Panc1 (cell line): Measurements from ENCODE around the gene PRKCQ. TPM values are rescaled to one million over a fixed set of nuclear protein-coding genes. Genes with fewer than 3 reads are reported as not detected.

Source experiments
- ATAC-seq: fragments of 200-7000 bp; cut with Tn5 transposase; 2 replicates; pipeline ENCODE4 v1.9.1; 2020; ENCODE audit warnings: mild to moderate bottlenecking, moderate library complexity
- BruUV-seq: library from RNA; stranded (reverse); fragments of 400-500 nt; replicated peaks from 2 replicates; lab custom pipeline; 2021; lab: Mats Ljungman, UMichigan
- CTCF ChIA-PET: fragments of 300-600 bp; sonication (Branson Sonifier 250); formaldehyde crosslinking; loops from one replicate; lab custom pipeline; 2022; ENCODE audit warnings: antibody characterized with exemption; lab: Charles Lee
- POLR2A ChIA-PET: fragments of 300-600 bp; sonication (Branson Sonifier 250); formaldehyde crosslinking; loops from one replicate; lab custom pipeline; 2022; ENCODE audit warnings: antibody characterized with exemption; lab: Charles Lee
- DNase-seq: peaks from one replicate; pipeline ENCODE4 v3.0.0-alpha.2; 2010; ENCODE audit warnings: low read depth, low spot score
- H3K27ac ChIP-seq: 2 replicates; pipeline ENCODE4 v1.5.1; 2011; ENCODE audit warnings: mild to moderate bottlenecking, low read length, inconsistent platforms
- H3K27me3 ChIP-seq: fragments of 200-500 bp; sonication (Bioruptor generic); 2 replicates; pipeline ENCODE4 v1.6.0; 2014; ENCODE audit warnings: low read length, inconsistent platforms; ENCODE audit not compliant: control insufficient read depth, insufficient read depth
- H3K36me3 ChIP-seq: fragments of 200-500 bp; sonication (Bioruptor generic); 2 replicates; pipeline ENCODE4 v1.5.1; 2014; ENCODE audit warnings: inconsistent platforms, mild to moderate bottlenecking, low read length, moderate library complexity; ENCODE audit not compliant: control insufficient read depth, insufficient read depth
- H3K4me1 ChIP-seq: 2 replicates; pipeline ENCODE4 v1.5.1; 2011; ENCODE audit warnings: inconsistent platforms, mild to moderate bottlenecking, low read length, moderate library complexity; ENCODE audit not compliant: control insufficient read depth, insufficient read depth
- H3K4me3 ChIP-seq, 2 experiments: 2 replicates each; pipeline ENCODE4 v1.5.1; 2011 to 2012; ENCODE audit warnings: low read depth in 2 of 2, low read length in 2 of 2, mild to moderate bottlenecking in 2 of 2, inconsistent platforms in 1 of 2, moderate library complexity in 1 of 2
- H3K9me3 ChIP-seq: fragments of 200-500 bp; sonication (Bioruptor generic); 2 replicates; pipeline ENCODE4 v1.5.1; 2014; ENCODE audit warnings: low read depth, mild to moderate bottlenecking, inconsistent platforms, low read length, moderate library complexity; ENCODE audit not compliant: control insufficient read depth, insufficient read depth
- POLR2AphosphoS5 ChIP-seq: IDR thresholded peaks from 2 replicates; pipeline ENCODE4 v1.6.1; 2012; ENCODE audit warnings: mild to moderate bottlenecking, low read depth, low read length, moderate library complexity
- SIN3A ChIP-seq: IDR thresholded peaks from 2 replicates; pipeline ENCODE4 v1.6.1; 2012; ENCODE audit warnings: low read depth, mild to moderate bottlenecking, low read length, moderate library complexity, borderline replicate concordance; ENCODE audit not compliant: insufficient read depth
- TCF7L2 ChIP-seq: IDR thresholded peaks from 2 replicates; pipeline ENCODE4 v1.6.1; 2011; ENCODE audit warnings: mild to moderate bottlenecking, low read depth, low read length, inconsistent platforms
- in situ Hi-C: cut with HindIII; loops from 2 replicates; pipeline ENCODE4 v1.10.0; 2016; ENCODE audit warnings: low sequenced_read_pairs, low pct_unique_long_range_greater_than_20kb
- intact Hi-C: fragments of 100-400 bp; cut with micrococcal nuclease; formaldehyde crosslinking; loops from one replicate; pipeline ENCODE4 v1.10.0; 2022; ENCODE audit not compliant: unreplicated experiment
- total RNA-seq: library from RNA; stranded (reverse); gene quantifications from one replicate; pipeline ENCODE4 v1.2.1, GENCODE V29; 2021; ENCODE audit not compliant: unreplicated experiment
- TF ChIP-seq, protein P1 (sequence below): fragments of 450-650 bp; IDR thresholded peaks from 2 replicates; pipeline ENCODE4 v1.5.1; 2017; ENCODE audit warnings: mild to moderate bottlenecking
- TF ChIP-seq, protein P2 (sequence below), 2 experiments: IDR thresholded peaks; 2 replicates each; pipeline ENCODE4 v1.6.1; 2011 to 2012; ENCODE audit warnings: low read depth in 2 of 2, control low read depth in 1 of 2, low read length in 1 of 2, mild to moderate bottlenecking in 1 of 2, moderate library complexity in 1 of 2; ENCODE audit not compliant: insufficient read depth in 1 of 2

Gene PRKCQ
- total RNA-seq, 1 experiment from 2014 or later, result 0.23 TPM

DNA sequence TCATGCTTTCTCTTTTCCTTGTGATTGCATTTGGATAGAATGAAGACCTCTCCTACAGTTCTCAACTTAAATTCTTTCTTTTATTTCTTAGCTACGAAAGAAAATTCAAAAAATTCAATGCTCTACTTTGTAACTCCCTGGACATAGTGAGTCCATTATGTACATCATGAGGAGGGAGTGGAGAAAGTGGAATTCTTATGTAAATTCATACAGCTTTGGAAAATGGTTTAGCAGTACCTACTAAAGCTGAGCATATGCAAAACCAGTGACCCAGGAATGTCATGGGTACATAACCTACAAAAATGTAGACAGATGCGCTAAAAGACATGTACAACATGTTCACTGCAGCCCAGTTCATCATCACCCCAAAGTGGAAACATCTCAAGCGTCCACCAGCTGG lies 8.8 kb upstream of the PRKCQ start:
- H3K4me1 ChIP-seq, result no peaks in the 10 kb centered on the region
- TF ChIP-seq, protein P1, sequence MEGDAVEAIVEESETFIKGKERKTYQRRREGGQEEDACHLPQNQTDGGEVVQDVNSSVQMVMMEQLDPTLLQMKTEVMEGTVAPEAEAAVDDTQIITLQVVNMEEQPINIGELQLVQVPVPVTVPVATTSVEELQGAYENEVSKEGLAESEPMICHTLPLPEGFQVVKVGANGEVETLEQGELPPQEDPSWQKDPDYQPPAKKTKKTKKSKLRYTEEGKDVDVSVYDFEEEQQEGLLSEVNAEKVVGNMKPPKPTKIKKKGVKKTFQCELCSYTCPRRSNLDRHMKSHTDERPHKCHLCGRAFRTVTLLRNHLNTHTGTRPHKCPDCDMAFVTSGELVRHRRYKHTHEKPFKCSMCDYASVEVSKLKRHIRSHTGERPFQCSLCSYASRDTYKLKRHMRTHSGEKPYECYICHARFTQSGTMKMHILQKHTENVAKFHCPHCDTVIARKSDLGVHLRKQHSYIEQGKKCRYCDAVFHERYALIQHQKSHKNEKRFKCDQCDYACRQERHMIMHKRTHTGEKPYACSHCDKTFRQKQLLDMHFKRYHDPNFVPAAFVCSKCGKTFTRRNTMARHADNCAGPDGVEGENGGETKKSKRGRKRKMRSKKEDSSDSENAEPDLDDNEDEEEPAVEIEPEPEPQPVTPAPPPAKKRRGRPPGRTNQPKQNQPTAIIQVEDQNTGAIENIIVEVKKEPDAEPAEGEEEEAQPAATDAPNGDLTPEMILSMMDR, result no peak
- TF ChIP-seq, protein P2, sequence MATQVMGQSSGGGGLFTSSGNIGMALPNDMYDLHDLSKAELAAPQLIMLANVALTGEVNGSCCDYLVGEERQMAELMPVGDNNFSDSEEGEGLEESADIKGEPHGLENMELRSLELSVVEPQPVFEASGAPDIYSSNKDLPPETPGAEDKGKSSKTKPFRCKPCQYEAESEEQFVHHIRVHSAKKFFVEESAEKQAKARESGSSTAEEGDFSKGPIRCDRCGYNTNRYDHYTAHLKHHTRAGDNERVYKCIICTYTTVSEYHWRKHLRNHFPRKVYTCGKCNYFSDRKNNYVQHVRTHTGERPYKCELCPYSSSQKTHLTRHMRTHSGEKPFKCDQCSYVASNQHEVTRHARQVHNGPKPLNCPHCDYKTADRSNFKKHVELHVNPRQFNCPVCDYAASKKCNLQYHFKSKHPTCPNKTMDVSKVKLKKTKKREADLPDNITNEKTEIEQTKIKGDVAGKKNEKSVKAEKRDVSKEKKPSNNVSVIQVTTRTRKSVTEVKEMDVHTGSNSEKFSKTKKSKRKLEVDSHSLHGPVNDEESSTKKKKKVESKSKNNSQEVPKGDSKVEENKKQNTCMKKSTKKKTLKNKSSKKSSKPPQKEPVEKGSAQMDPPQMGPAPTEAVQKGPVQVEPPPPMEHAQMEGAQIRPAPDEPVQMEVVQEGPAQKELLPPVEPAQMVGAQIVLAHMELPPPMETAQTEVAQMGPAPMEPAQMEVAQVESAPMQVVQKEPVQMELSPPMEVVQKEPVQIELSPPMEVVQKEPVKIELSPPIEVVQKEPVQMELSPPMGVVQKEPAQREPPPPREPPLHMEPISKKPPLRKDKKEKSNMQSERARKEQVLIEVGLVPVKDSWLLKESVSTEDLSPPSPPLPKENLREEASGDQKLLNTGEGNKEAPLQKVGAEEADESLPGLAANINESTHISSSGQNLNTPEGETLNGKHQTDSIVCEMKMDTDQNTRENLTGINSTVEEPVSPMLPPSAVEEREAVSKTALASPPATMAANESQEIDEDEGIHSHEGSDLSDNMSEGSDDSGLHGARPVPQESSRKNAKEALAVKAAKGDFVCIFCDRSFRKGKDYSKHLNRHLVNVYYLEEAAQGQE (IDR thresholded peaks at IDR 0.05; ENCODE audit: insufficient read depth in 1 of 2, low read depth in 2 of 2, low read length in 1 of 2), result no peak
- no peak for TF ChIP-seq POLR2AphosphoS5
- no peak for TF ChIP-seq SIN3A
- no peak for TF ChIP-seq TCF7L2
- no TSS peak for BruUV-seq

DNA sequence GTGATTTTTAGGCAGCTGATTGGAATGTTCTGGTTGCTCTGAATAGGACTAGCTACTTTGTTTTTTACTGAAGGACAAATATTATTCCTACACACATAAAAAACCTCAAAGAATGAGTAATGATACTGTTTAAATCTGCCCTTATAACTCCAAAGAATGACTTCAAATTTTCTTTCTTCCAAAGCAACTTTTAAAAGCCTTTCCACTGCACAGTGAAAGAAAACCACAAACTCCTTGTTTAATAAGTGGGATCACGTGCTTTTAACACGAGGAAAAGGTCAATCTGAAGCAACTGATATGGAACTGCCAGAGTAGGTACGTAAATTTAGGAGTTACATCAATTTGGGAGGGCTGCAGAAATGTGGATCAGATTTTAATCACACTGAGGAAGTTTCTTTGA lies 8.0 kb upstream of the PRKCQ start:
- BruUV-seq, result no TSS peak
- TF ChIP-seq TCF7L2 (no peak), SIN3A (no peak), POLR2AphosphoS5 (no peak)
- TF ChIP-seq, protein P1, result no peak
- Histone ChIP-seq H3K27me3 (no peaks in the 10 kb centered on the region; the same call in 1 of the 2 replicates), H3K4me3 (no peak overlapping the region), H3K9me3 (no peaks in the 10 kb centered on the region), H3K4me1 (no peaks in the 10 kb centered on the region), H3K27ac (no peak overlapping the region), H3K36me3 (no peaks in the 10 kb centered on the region)
- no peak for ATAC-seq
- ChIA-PET POLR2A (no interaction called here), CTCF (no interaction called here)
- intact Hi-C loops, result no loop called here
- DNase-seq, result no peak
- in situ Hi-C loops, result no loop called here

More for the DNA sequence above, 8.8 kb upstream of the PRKCQ start:
- in situ Hi-C loops (no loop called here), intact Hi-C loops (no loop called here)
- Histone ChIP-seq H3K27ac (no peak overlapping the region), H3K9me3 (no peaks in the 10 kb centered on the region), H3K4me3 (no peak overlapping the region), H3K36me3 (no peaks in the 10 kb centered on the region), H3K27me3 (no peaks in the 10 kb centered on the region; the same call in 1 of the 2 replicates)
- ChIA-PET CTCF (no interaction called here), POLR2A (no interaction called here)
- DNase-seq (no peak), ATAC-seq (no peak)
